HG02870 (cell line): Measurements from ENCODE around the gene SMAD6.

Experiments
- ATAC-seq: cut with Tn5 transposase; IDR thresholded peaks from one replicate; pipeline ENCODE4 v1.9.1; 2021; ENCODE audit warnings: mild to moderate bottlenecking, moderate library complexity; ENCODE audit not compliant: unreplicated experiment

SMAD6 gene

DNA sequence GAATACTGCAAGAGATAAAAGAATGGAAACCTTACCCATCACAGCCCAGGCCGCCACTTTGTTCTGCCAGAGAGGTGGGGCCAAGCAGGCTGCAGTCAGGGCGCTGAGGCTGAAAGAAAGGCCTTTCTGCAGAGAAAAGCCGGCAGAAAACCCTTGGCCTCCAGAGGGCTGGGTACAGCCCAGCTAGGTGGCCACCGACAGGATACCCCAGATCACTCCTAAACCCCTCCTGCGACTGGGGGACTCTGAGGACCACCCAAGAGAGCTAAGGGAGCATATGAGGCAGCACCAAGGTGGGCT is 69.3 kb downstream of the SMAD6 start:
- ATAC-seq: no peak

DNA sequence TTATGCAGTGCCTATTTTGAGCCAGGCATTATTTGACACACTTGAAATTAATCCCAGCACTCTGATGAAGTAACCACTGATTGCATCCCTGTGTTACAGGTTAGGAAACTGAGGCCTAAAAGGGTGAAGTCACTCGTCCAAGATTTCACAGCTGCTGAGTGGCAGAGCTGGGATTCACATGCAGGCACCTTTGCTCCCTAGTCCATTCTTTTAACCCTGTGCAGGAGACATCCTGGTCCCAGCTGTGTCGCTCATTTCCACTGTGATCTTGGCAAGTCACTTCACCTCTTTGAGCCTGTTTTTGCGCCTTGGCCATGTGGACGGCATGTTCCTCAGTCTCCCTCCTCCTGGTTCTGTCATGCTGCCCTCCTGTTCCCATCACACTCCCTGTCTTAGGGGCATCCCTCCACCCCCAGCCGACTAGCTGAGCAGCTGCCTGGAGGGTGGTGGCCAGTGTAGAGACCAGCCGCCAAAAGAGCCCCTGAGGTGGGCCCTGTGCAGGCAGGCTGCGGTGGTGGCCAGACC is 70.6 kb downstream of the SMAD6 start:
- ATAC-seq: no peak

DNA sequence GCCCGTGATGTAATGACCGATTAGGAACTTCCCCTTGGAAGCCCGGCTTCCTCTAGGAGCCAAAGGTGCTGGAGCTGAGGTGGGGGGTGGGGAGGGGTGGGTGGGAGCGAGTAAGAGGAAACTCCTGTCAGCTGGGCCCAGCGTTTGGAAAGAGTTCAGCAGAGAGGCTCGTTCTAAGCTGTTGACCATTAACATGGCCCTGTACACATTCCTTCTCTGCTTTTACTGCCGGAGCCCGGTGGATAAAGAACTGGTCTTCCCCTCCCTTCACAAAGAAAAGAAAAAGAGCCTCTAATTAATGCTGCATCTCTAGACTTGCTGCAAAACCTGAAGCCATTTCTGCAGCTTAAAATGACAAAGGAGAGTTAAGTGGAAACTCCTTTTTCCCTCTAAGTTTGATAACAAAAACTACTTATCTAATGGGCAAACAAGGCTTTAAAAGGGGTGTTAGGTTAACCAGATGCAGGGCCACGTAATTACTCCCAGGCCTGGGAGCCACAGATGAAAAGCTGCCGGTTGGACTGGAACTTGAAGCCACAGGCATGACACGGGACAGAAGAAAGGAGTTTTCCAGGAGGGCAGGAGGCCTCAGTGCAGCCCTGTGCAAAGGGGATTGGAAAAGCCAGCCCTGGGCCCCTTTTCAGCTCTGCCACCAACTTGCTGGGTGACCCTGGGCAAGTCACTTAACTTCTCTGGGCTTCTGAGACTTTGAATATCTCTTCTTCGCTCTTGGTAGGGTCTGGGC is 71.3 kb downstream of the SMAD6 start:
- ATAC-seq: no peak

DNA sequence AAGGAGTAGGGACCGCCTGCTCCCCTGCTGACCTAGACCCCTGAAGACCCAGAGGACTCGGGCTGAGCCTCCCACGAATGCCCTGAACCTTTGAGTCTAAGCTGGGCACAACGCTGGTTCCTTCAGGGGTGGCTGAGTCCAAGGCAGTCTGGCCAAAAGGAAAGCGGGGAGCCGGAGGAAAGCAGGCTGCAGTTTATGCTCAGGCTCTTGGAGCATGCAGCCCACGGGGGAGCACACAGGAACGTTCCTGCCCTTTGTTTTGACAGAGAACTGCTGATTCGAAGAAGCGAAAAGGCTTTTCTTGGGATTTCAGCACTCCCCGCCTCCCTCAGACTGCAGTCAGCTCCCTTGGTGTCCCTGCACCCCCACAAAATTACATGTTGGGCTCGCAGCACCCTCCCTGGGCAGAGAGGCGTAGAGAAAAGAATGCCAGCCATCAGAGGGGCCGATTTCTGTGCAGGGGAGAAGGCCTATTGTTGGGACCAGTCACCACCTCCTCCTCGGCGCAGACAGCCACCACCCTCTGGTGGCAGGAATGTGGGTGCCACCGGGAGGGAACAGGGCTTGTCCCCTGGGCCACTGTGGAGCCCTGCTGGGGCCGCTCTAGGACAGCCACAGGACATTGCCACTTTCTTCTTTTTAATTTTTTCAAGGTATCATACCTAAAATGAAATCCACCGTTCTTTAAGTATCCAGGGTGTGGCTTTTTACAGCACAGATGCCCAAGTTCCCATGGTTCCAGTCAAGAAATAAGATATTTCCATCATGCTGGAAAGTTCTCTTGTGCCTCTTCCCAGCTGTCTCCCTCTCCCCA is 72.2 kb downstream of the SMAD6 start:
- no peak for ATAC-seq

DNA sequence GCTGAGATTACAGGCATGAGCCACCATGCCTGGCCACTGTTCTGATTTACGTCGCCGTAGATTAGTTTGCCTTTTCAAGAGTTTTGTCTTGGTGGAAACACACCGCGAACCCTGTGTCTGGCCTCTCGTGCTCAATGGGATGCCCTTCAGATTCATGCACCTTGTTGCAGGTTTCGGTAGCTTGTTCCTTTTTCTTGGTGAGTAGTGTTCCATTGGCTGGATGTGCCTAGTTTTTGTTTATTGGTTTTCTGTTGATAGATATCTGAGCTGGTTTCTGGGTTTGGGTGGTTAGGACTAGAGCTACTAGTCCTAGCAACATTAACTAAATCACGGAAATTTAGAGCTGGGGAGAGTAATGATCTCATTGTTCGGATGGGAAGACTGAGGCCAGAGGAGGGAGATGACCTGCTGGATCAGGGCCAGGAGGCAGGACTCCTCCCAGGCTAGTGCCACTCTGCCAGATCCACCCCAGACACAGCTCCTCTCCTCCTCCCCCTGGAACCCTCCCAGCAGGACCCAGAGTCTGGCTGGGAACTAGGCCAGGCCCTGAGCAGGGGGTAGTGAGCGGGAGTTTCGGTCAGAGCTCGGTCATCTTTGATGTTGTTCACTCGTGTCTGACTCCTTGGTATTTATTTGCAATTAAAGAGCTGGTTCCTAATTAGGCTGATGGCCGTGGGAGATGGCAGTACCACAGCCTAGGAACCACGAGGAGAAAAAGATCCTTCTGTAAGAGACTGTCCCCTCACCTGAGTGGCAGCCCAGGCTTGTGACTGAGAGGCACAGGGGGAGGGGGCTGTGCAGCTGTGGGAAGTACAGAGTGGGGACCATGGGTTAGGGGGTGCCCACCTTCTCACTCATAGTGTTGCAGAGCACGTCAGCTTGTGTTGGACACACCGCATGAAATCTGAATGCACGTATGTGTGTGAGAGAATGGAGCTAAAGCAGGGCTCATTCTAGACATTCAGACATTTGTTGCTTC is 73.4 kb downstream of the SMAD6 start:
- no peak for ATAC-seq

DNA sequence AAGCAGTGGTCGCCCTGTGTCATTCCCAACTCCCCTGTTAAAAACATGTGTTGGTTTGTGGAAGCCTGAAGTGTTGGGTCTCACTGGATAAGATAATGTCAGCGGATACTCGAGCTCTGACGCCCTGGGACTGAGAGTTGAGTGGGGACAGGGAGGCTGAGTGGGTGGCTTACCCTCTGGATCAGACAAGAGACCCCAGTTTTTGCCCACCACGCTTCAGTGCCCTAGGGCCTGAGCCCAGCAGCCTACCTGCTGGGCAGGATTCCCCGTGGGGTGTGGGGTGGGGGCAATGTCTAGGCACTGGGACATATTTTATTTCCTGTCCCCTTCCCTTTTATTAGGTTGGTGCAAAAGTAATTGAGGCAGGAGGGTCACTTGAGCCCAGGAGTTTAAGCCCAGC is 75.0 kb downstream of the SMAD6 start:
- ATAC-seq: no peak

DNA sequence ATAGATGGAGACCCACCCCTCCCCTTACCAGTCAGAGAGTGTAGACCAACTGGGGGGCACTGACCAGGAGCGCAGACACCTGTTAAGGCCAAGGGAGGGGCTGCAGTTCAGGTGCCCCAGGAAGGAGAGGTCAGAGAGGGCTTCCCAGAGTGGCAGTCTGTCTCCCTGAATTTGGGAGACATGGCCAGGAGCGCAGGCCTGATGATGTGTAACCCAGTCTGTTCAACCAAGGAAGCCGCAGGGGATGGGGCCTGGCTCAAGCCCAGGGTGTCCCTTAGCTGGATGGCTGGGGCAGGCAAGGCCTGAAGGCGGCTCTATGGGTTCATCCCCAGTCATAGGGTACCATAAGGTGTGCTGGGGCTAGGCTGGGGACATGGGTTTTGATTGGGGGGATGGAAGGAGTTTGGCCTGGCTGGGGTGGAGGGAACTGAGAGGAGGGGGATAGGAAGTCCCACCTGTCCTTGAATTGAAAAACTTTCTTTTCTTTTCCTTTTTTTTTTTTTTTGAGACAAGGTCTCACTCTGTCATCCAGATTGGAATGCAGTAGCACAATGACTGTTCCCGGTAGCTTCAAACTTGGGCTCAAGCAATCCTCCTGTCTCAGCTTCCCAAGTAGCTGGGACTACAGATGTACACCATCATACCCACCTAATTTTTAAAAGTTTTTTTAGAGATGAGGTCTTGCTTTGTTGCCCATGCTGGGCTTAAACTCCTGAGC is 75.7 kb downstream of the SMAD6 start:
- ATAC-seq: no peak

DNA sequence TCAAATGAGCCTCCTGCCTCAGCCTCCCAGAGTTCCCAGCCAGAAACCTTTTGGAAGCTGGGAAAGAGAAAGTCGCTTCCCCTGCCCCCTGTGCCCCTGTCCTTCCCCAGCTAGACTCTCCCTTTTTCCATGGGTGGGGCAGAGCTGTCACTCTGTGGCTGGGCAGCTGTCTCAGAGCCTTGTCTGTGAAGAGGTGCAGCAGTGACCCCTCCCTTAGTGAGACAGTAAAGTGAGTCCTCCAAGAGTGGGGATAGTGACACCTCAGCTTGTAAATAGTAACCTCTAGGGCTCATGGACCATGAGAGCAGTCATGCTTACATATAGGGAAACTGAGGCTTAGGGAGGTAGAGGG is 76.3 kb downstream of the SMAD6 start:
- ATAC-seq: no peak

DNA sequence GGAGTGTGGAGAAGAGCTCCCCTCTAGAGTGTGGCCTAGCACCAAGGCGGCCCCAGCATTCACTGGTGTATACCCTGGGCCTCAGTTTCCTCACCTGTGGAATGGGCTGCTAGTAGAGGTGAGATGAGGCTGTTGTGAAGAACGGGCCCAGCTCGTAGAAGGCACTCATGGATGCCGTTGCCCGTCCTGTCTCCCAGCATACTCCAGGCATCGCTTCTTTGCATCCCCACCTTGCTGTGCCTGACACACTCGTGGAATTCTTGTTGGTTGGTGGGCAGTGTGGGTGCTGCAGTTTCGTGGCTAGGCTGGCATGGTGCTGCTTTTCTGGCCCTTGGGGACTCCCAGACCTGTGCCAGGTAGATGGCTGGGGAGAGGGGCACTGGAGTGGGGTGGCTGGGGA is 76.7 kb downstream of the SMAD6 start:
- ATAC-seq: no peak

DNA sequence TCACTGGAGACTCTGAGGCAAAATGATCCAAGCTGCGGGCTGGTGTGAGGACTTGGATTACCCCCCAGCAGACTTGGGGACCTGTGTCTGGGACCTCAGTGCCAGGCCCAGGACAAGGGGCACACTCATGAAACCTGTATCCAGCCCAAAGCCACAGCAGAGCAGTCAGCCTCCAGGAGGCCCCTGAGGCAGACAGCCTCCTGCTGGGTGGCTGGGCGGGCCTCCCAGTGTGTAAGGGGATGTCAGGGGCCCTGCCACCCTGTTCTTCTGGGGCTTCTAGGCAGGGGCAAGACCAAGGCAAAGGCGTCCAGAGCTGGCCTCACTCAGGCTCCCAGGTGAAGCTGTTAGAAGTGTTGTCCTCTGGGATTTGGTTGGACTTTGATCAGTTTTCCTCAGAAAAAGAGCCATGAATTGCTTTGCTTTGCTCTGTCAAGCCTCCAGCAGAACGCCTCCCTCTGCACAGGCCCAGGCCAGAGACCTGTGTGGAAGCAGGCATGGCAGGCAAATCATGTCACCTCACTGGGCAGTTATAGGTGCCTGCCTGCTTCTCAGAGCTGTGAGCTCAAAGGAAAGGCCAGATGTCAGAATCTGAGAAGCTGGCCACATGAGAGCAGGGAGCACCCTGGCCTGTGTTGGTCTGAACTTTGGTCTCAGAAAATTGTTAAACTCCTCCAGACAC is 77.4 kb downstream of the SMAD6 start:
- no peak for ATAC-seq

DNA sequence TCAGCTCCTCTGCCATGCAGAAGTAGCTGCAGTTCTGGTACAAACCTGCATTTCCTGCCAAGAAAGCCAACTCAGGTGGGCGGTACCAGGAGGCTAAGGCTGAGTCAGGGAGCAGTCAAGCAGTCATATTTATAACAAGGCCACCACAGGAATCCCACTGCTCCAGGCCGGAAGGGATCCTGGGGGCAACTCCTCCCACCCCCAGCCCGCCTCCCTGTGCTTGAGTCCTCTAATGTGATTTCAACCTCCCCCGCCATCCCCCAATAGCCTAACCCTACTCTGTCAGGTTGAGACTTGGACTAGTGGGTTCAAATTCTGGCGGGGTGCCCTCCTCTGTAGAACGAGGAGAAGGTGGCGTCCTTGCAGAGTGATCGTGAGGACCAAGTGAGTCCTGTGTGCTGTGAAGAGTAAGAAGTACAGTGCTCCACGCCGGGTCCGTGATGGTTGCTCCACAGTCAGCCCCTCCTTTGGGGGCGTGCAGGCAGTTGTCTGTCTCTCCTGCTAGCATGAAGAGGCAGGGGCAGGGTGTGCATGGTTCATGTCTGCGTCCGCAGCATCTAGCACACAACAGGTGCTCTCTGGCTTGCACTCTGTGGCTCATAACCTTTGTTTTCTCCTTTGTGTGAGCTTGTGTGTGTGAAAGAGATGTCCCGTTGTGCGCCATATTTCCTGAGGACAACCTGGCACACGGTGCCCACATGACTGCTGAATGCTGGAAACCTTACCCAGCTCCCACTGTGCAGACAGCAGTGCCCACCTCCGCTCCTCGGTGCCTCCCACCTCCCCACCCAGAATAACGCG is 78.3 kb downstream of the SMAD6 start:
- ATAC-seq: no peak

DNA sequence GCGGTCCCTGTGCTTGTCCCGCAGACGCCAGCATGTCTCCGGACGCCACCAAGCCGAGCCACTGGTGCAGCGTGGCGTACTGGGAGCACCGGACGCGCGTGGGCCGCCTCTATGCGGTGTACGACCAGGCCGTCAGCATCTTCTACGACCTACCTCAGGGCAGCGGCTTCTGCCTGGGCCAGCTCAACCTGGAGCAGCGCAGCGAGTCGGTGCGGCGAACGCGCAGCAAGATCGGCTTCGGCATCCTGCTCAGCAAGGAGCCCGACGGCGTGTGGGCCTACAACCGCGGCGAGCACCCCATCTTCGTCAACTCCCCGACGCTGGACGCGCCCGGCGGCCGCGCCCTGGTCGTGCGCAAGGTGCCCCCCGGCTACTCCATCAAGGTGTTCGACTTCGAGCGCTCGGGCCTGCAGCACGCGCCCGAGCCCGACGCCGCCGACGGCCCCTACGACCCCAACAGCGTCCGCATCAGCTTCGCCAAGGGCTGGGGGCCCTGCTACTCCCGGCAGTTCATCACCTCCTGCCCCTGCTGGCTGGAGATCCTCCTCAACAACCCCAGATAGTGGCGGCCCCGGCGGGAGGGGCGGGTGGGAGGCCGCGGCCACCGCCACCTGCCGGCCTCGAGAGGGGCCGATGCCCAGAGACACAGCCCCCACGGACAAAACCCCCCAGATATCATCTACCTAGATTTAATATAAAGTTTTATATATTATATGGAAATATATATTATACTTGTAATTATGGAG is 79.1 kb downstream of the SMAD6 start:
- ATAC-seq: no peak

DNA sequence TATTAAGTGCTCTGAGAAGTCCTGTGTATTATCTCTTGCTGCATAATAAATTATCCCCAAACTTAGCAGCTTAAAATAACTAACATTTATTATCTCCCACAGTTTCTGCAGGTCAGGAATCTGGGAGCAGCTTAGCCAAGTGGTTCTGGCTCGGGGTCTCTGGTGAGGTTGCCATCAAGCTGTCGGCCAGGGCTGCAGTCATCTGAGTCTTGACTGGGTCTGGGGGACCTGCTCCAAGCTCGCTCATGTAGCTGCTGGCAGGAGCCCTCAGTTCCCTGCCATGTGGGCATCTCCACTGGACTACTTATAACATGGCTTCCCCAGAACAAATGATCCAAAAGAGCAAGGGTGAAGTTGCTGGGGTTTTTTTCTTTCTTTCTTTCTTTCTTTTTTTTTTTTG is 80.7 kb downstream of the SMAD6 start:
- no peak for ATAC-seq

DNA sequence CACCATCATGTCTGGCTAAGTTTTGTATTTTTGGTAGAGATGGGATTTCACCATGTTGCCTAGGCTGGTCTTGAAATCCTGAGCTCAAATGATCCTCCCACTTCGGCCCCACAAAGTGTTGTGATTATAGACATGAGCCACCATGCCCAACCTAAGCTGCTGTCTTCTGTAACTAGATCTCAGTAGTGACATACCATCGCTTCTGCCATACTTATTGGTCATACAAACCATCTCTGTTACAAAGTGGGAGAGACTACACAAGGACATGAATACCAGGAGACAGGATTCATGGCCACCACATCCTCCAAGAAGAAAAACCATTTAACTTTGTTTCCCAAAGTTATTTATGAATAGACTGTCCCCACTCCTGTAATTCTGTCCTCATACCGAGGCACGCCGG is 81.3 kb downstream of the SMAD6 start:
- ATAC-seq: no peak

DNA sequence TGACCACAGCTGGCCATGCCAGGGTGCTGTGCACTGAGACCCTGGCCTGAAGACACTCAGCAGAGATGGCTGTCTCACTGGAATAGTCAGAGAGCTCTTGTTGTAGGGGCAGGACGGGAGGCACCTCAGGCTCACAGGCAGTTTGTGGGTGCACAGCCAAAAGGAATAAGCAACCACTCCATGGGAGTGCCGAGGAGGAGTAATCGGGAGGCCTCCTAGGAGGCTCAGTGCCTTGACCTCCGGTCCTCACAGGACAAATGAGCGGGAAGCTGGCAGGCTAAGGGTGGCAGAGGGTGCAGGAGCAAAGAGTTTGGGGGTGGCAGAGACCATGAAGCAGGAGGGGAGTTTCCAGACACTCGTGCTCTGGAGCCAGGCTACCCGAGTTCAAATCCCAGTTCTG is 81.7 kb downstream of the SMAD6 start:
- ATAC-seq: no peak

DNA sequence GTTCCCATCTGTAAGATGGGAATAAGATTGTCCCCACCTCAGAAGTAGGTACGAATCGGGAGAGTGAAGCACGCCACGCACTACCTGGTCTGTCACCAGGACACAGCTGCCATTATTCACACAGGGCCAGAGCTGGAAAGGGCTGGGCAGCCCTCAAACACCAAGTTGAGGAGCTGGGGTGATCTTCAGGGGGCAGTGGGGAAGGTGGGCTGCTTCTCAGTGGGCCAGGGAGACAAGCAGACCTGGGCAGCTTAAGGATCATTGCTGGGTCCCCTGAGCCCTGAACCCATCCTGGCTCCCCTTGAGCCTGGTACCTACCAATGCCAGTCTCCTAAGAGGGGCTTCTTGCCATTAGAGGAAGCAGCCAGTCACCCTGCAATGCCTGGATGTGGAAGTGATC is 82.1 kb downstream of the SMAD6 start:
- no peak for ATAC-seq

DNA sequence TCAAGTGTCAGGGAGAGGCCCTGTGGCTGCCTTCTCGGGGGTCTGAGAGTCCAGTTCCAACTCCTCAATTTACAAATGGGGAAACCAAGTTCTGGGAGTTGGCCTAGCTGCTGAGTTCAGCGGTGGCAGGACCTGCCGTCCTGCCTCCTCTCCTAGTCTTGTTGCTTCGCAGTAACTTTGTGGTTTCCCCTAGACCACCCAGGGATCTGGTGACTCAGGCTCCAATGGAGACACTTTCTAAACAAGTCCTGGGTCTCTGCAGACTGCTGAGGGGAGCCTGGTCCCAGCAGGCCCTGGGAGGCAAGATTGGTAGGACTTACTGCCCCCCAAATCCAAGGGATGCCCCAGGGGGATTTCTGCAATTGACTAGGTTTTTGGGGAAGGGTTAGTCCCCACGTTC is 83.6 kb downstream of the SMAD6 start:
- ATAC-seq: no peak

DNA sequence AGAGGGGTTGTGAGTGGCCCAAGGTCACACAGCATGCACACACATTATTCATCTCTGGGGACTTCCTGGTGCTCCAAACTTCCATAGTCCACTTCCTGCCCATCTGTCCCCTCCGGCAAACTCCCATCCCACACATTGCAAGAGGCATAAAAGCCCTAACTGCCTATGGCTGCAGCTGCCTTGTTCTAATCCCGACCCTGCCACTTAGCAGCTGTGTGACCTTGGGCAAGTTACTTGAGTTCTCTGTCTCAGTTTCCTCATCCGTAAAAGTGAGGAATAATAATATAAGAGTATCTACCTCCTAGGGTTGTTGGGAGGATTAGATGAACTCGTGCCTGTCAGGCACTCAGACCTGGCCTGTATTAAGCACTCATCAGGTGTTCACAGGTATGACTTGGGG is 84.2 kb downstream of the SMAD6 start:
- ATAC-seq: no peak
